Mucosa of rectum (tissue), 2 donors: Measurements from ENCODE around the gene PDE3A.

Experiments used
- H3K27ac ChIP-seq, 2 donors: one replicate each; pipeline ENCODE4 v1.7.0; 2013; ENCODE audit warnings: inconsistent platforms in 2 of 2, low read depth in 2 of 2, low read length in 2 of 2
- H3K27me3 ChIP-seq, 2 donors: one replicate each; pipeline ENCODE4 v1.7.0; 2013; ENCODE audit warnings: low read length in 2 of 2; ENCODE audit not compliant: control insufficient read depth in 2 of 2, insufficient read depth in 2 of 2
- H3K36me3 ChIP-seq, 2 donors: one replicate each; pipeline ENCODE4 v1.7.0; 2013; ENCODE audit warnings: low read length in 2 of 2; ENCODE audit not compliant: control insufficient read depth in 2 of 2, insufficient read depth in 2 of 2
- H3K4me1 ChIP-seq, 2 donors: one replicate each; pipeline ENCODE4 v1.7.0; 2013; ENCODE audit warnings: low read length in 2 of 2, mild to moderate bottlenecking in 1 of 2; ENCODE audit not compliant: control insufficient read depth in 2 of 2, insufficient read depth in 2 of 2
- H3K4me3 ChIP-seq, 2 donors: one replicate each; pipeline ENCODE4 v1.7.0; 2013; ENCODE audit warnings: low read length in 2 of 2
- H3K9ac ChIP-seq, 2 donors: one replicate each; pipeline ENCODE4 v1.7.0; 2013; ENCODE audit warnings: low read length in 2 of 2, low read depth in 1 of 2, mild to moderate bottlenecking in 1 of 2
- H3K9me3 ChIP-seq, 2 donors: one replicate each; pipeline ENCODE4 v1.7.0; 2013; ENCODE audit warnings: low read length in 2 of 2; ENCODE audit not compliant: control insufficient read depth in 2 of 2
- donor health status: healthy.
- donor health status: Normal muscosa, but diverticular disease.

The PDE3A gene

GRCh38 chr12:20493934-20494333, 125.6 kb downstream of the PDE3A start:
- H3K27ac ChIP-seq = no peak overlapping the region
- no peaks in the 10 kb centered on the region for H3K4me1 ChIP-seq
- no peaks in the 10 kb centered on the region for H3K9me3 ChIP-seq

GRCh38 chr12:20494851-20495250, 126.5 kb downstream of the PDE3A start:
- no peaks in the 10 kb centered on the region for H3K4me1 ChIP-seq
- no peaks in the 10 kb centered on the region for H3K9me3 ChIP-seq
- H3K27ac ChIP-seq = no peak overlapping the region
- H3K4me3 ChIP-seq = no peak overlapping the region
- H3K27me3 ChIP-seq = no peaks in the 10 kb centered on the region
- H3K9ac ChIP-seq = no peak overlapping the region
- H3K36me3 ChIP-seq = no peaks in the 10 kb centered on the region

More at GRCh38 chr12:20493934-20494333, 125.6 kb downstream of the PDE3A start:
- Histone ChIP-seq H3K36me3 (no peaks in the 10 kb centered on the region), H3K9ac (no peak overlapping the region), H3K27me3 (no peaks in the 10 kb centered on the region), H3K4me3 (no peak overlapping the region)

DNA sequence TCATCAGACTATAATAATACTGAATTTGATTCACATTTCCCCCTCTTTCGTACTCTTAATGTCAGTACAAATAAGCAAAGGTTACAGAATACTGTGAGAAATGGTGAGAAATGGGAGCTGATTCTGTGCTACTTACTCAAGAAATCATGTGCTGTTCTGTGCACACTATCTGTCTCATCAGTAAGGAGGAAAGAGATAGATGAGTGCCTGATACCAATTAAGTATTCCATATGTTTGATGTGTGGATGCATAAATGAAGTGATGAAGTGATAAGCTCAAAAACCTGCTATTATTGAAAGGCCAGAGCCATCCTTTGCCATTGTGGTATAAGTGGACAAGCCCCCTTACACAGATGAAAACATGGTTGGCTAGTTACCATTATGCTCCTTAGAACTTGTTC, 127.7 kb downstream of the PDE3A start:
- no peaks in the 10 kb centered on the region for H3K27me3 ChIP-seq
- no peaks in the 10 kb centered on the region for H3K4me1 ChIP-seq
- no peaks in the 10 kb centered on the region for H3K9me3 ChIP-seq
- no peak overlapping the region for H3K4me3 ChIP-seq
- H3K9ac ChIP-seq = no peak overlapping the region
- no peak overlapping the region for H3K27ac ChIP-seq
- no peaks in the 10 kb centered on the region for H3K36me3 ChIP-seq

DNA sequence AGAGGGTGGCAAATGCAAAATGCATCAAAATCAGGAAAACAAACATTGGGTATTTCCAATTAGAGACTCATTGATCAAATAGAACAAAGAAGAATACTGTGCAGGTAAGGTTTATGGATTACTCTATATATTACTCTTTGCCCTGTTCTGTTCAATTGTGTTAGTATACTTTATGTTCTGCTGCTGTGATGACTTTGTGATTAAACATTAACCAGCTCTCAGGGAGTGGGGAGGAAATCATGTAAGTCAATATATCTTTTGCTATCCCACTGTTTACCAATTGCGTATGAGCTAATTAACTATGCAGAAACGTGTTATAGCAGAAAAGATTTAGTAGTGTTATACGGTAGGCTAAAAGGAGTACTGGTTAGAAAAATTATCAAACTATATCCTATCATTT, 129.4 kb downstream of the PDE3A start:
- Histone ChIP-seq H3K9me3 (no peaks in the 10 kb centered on the region), H3K27me3 (no peaks in the 10 kb centered on the region), H3K27ac (no peak overlapping the region), H3K36me3 (no peaks in the 10 kb centered on the region), H3K4me1 (no peaks in the 10 kb centered on the region), H3K4me3 (no peak overlapping the region), H3K9ac (no peak overlapping the region)

DNA sequence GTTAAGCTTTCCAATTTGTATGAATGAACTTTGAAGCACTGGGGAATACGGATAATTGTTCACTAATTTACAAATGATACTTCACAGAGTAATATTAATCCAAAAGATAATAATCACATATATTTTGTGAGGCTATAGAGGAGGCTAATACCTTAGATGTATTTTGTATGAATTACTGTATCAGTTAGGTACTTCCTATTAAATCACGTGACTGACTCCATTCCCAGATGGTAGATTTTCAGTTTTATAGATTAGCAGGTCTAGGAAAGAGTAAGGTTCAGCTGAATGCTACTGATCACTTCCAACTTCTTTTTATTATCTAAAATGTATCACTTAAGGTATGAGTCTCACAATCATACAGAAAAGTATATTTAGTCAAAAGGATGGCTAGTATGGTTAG, 133.6 kb downstream of the PDE3A start:
- Histone ChIP-seq H3K27me3 (no peaks in the 10 kb centered on the region), H3K4me1 (no peaks in the 10 kb centered on the region), H3K9ac (no peak overlapping the region), H3K9me3 (no peaks in the 10 kb centered on the region), H3K36me3 (no peaks in the 10 kb centered on the region), H3K4me3 (no peak overlapping the region), H3K27ac (no peak overlapping the region)

- no peak overlapping the region for H3K27ac ChIP-seq
- H3K9ac ChIP-seq = no peak overlapping the region
Observed at GRCh38 chr12:20503858-20504257, 135.5 kb downstream of the PDE3A start.

GRCh38 chr12:20505056-20505455, 136.7 kb downstream of the PDE3A start:
- H3K9ac ChIP-seq = no peak overlapping the region
- no peak overlapping the region for H3K4me3 ChIP-seq
- H3K9me3 ChIP-seq = no peaks in the 10 kb centered on the region
- no peaks in the 10 kb centered on the region for H3K27me3 ChIP-seq
- no peak overlapping the region for H3K27ac ChIP-seq
- H3K36me3 ChIP-seq = no peaks in the 10 kb centered on the region
- H3K4me1 ChIP-seq = no peaks in the 10 kb centered on the region

More at GRCh38 chr12:20503858-20504257, 135.5 kb downstream of the PDE3A start:
- Histone ChIP-seq H3K27me3 (no peaks in the 10 kb centered on the region), H3K4me1 (no peaks in the 10 kb centered on the region), H3K4me3 (no peak overlapping the region), H3K9me3 (no peaks in the 10 kb centered on the region), H3K36me3 (no peaks in the 10 kb centered on the region)

DNA sequence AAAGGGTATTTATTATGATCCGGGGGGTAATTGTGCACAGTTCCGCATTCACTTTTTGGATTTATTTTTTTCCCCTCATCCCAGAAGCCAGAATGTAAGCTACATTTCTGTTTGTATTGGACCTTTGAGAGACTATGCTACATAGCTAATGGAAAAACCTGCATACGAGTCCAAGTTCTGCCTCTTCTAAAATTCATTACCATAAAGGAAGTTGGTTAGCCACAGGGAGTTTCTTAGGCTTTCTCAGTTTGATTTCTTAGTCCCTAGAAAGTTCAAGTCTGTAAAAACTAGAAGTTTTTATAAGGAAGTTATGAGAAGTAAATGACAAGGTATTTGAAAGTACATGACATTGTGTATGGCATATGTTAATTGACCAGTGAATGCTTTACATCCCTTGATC, 138.7 kb downstream of the PDE3A start:
- no peak overlapping the region for H3K4me3 ChIP-seq
- H3K9me3 ChIP-seq = no peaks in the 10 kb centered on the region
- no peaks in the 10 kb centered on the region for H3K27me3 ChIP-seq
- H3K36me3 ChIP-seq = no peaks in the 10 kb centered on the region
- no peak overlapping the region for H3K27ac ChIP-seq
- H3K4me1 ChIP-seq = no peaks in the 10 kb centered on the region
- H3K9ac ChIP-seq = no peak overlapping the region

DNA sequence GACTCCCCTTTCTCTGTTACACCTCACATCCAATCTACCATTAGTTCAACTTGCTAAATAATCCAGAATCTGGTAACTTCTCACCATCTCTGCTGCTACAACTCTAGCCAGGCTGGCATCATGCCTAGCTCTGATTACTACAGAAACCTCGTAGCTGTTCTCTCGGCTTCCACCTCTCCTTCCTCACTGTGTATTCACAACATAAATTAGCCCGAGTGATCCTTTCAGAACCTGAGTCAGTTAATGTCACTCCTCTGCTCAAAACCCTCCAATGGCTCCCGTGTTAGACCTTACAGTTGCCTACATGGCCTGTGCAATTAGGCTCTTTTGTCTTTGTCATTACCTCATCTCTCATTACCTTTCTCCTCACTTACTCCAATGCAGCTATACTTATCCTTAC, 139.4 kb downstream of the PDE3A start:
- Histone ChIP-seq H3K4me1 (no peaks in the 10 kb centered on the region), H3K9ac (no peak overlapping the region), H3K9me3 (no peaks in the 10 kb centered on the region), H3K27me3 (no peaks in the 10 kb centered on the region), H3K36me3 (no peaks in the 10 kb centered on the region), H3K4me3 (no peak overlapping the region), H3K27ac (no peak overlapping the region)

DNA sequence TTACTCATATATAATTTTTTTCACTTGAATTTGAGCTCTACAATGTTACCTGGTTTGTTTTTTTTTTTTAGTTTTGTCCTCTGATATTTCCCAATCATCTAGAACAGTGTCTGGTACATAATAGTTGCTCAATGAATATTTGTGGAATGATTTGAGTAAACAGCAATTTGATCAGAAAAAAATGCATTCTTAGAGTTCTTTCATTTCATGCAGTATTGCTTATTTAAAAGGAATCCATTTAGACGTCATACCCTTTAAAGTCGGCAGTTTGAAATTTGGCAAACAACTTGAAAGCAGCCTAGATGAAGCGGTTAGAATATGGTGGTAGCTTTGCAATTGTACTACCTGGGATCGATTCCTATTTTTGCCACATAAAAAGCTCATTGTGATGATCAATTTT, 140.0 kb downstream of the PDE3A start:
- Histone ChIP-seq H3K27ac (no peak overlapping the region), H3K4me3 (no peak overlapping the region), H3K4me1 (no peaks in the 10 kb centered on the region), H3K9ac (no peak overlapping the region), H3K36me3 (no peaks in the 10 kb centered on the region), H3K27me3 (no peaks in the 10 kb centered on the region), H3K9me3 (no peaks in the 10 kb centered on the region)

GRCh38 chr12:20508962-20509361, 140.6 kb downstream of the PDE3A start:
- Histone ChIP-seq H3K27ac (no peak overlapping the region), H3K27me3 (no peaks in the 10 kb centered on the region), H3K4me1 (no peaks in the 10 kb centered on the region), H3K9ac (no peak overlapping the region), H3K36me3 (no peaks in the 10 kb centered on the region), H3K9me3 (no peaks in the 10 kb centered on the region), H3K4me3 (no peak overlapping the region)
